ENCODE data around the gene CHRNA5. TPM values are rescaled to one million over a fixed set of nuclear protein-coding genes. Genes with fewer than 3 reads are reported as not detected.

CHRNA5 gene
- total and polyA plus RNA-seq, 9 of the 15 experiments (the other 6 are each of a cell fraction or from before 2014, with no cell fraction given): 2.8 to 16.1 (median 11.4) TPM

DNA sequence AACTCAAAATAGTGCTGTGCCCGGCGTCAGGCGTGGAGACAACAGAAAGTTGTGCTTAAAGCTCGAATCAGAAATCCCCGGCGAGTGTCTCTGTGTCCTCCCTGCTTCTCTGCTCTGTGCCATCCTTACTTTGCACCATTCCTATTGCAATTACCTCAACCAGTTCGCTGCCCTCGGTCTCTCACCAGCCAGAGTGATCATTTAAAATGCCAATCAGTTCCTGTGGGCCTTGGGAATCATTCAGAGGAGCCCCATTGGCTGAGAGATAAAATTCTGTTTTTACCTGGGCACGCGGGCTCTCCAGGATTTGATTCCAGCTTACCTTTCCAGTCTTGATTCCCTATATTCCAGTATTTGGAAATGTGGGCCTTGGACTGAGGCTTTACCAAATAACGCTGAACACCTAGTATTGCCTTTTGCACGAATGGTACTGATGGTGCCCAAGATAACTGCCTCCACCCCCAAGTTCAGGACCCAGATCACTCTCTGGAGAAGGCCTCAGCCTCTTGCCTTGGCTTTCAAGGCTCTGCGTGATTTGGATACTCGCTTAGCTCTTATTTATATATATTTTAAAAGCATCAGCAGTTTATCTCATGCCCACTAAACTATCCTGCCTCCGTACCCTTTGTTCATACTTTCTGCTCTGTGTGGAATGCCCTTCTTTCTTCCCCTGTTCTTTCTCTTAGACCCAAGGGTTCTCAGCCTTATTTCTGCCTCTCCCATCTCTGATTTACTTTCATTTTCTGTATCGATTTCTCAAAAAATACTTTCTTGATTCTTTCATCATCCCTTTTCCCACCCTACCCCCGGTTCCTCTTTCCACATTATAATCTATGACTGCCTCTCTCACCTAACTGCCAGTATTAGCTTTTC is 24.2 kb upstream of the CHRNA5 start (continued):
- TF ChIP-seq, protein P1, sequence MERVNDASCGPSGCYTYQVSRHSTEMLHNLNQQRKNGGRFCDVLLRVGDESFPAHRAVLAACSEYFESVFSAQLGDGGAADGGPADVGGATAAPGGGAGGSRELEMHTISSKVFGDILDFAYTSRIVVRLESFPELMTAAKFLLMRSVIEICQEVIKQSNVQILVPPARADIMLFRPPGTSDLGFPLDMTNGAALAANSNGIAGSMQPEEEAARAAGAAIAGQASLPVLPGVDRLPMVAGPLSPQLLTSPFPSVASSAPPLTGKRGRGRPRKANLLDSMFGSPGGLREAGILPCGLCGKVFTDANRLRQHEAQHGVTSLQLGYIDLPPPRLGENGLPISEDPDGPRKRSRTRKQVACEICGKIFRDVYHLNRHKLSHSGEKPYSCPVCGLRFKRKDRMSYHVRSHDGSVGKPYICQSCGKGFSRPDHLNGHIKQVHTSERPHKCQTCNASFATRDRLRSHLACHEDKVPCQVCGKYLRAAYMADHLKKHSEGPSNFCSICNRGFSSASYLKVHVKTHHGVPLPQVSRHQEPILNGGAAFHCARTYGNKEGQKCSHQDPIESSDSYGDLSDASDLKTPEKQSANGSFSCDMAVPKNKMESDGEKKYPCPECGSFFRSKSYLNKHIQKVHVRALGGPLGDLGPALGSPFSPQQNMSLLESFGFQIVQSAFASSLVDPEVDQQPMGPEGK (CRISPR knock-in tag; IDR thresholded peaks at IDR 0.05; ENCODE audit: borderline replicate concordance): no peak
- TF ChIP-seq ATF4 (CRISPR knock-in tag; IDR thresholded peaks at IDR 0.05) (no peak), NFRKB (IDR thresholded peaks at IDR 0.05; ENCODE audit: low read depth) (0 out of 2 replicates have a peak, but pooled peaks have one; percentile 7), PCBP2 (IDR thresholded peaks at IDR 0.05; ENCODE audit: low read depth, low read length, poor library complexity, severe bottlenecking) (no peak), SPI1 (IDR thresholded peaks at IDR 0.05; ENCODE audit: borderline replicate concordance, low read depth, low read length) (peak; percentile 71; the same call in 1 of the 2 replicates), CHD1 (IDR thresholded peaks at IDR 0.05; ENCODE audit: low read length) (peak; percentile 88), NR2C2 (CRISPR knock-in tag; IDR thresholded peaks at IDR 0.05) (no peak), NR2C2 (tag; IDR thresholded peaks at IDR 0.05) (0 out of 2 replicates have a peak, but pooled peaks have one; percentile 14), SMARCC2 (IDR thresholded peaks at IDR 0.05; ENCODE audit: low read depth) (no peak), ZNF224 (CRISPR knock-in tag; IDR thresholded peaks at IDR 0.05) (no peak), ZNF12 (CRISPR knock-in tag; IDR thresholded peaks at IDR 0.05) (no peak)
- TF ChIP-seq, protein P2, sequence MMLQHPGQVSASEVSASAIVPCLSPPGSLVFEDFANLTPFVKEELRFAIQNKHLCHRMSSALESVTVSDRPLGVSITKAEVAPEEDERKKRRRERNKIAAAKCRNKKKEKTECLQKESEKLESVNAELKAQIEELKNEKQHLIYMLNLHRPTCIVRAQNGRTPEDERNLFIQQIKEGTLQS (IDR thresholded peaks at IDR 0.05): peak; percentile 50; the same call in 1 of the 2 replicates
- TF ChIP-seq, protein P2 (CRISPR knock-in tag; conservative IDR thresholded peaks at IDR 0.05): no peak

Measured in K562 (cell line).